Naive thymus-derived CD4-positive, alpha-beta T cell (primary cell): ENCODE measurements around the gene TENM4. TPM values are rescaled to one million over a fixed set of nuclear protein-coding genes. Genes with fewer than 3 reads are reported as not detected.
"Not testable (repeated sequence)": the region's sequence is repeated elsewhere in the genome, so short reads cannot be mapped to it uniquely, and the experiment has no call there.

Experiments used
- ATAC-seq: fragments of 150-1000 bp; cut with Tn5 transposase; 2 replicates; pipeline ENCODE4 v1.10.0; 2021; ENCODE audit warnings: mild to moderate bottlenecking, moderate library complexity
- CTCF ChIA-PET: fragments of 350-600 bp; sonication (Branson Sonifier 250); formaldehyde crosslinking; loops from one replicate; lab custom pipeline; 2021; ENCODE audit warnings: antibody characterized with exemption; lab: Charles Lee
- POLR2A ChIA-PET: fragments of 350-600 bp; sonication (Branson Sonifier 250); formaldehyde crosslinking; loops from one replicate; lab custom pipeline; 2021; ENCODE audit warnings: antibody characterized with exemption, inconsistent platforms; lab: Charles Lee
- DNase-seq, 9 donors: peaks; one replicate each; pipeline versions ENCODE4 v3.0.0 to v3.0.0-alpha.2; 2020 to 2022; ENCODE audit warnings: mixed read lengths in 1 of 9
- H3K27ac ChIP-seq: one replicate; pipeline ENCODE4 v1.7.0; 2013; ENCODE audit warnings: mild to moderate bottlenecking, low read depth, low read length, moderate library complexity
- H3K27me3 ChIP-seq, 2 donors: one replicate each; pipeline ENCODE4 v1.7.0; 2013; ENCODE audit warnings: low read length in 2 of 2, mild to moderate bottlenecking in 2 of 2, moderate library complexity in 2 of 2; ENCODE audit not compliant: control insufficient read depth in 2 of 2, insufficient read depth in 2 of 2
- H3K36me3 ChIP-seq, 3 experiments: 1 replicate in 2 of 3; 2 replicates in 1 of 3; pipeline ENCODE4 v1.7.0; 2013; ENCODE audit warnings: low read length in 3 of 3, mild to moderate bottlenecking in 3 of 3, moderate library complexity in 1 of 3; ENCODE audit not compliant: insufficient read depth in 3 of 3, control insufficient read depth in 2 of 3
- H3K4me1 ChIP-seq, 2 donors: one replicate each; pipeline ENCODE4 v1.7.0; 2013; ENCODE audit warnings: low read length in 2 of 2, mild to moderate bottlenecking in 2 of 2, moderate library complexity in 1 of 2; ENCODE audit not compliant: control insufficient read depth in 2 of 2, insufficient read depth in 2 of 2
- H3K4me3 ChIP-seq: 2 replicates; pipeline ENCODE4 v1.7.0; 2013; ENCODE audit warnings: mild to moderate bottlenecking, low read length
- H3K9me3 ChIP-seq, 3 experiments: 1 replicate in 2 of 3; 2 replicates in 1 of 3; pipeline ENCODE4 v1.7.0; 2013; ENCODE audit warnings: low read length in 3 of 3; ENCODE audit not compliant: control insufficient read depth in 2 of 3
- H3K27ac Mint-ChIP-seq, 9 donors: one replicate each; pipeline ENCODE4 v1.8.0; 2020 to 2022; ENCODE audit warnings: mixed read lengths in 9 of 9, mild to moderate bottlenecking in 8 of 9, moderate library complexity in 5 of 9, inconsistent platforms in 2 of 9
- H3K27me3 Mint-ChIP-seq, 5 donors: one replicate each; pipeline ENCODE4 v1.8.0; 2021 to 2022; ENCODE audit warnings: mixed read lengths in 5 of 5, mild to moderate bottlenecking in 1 of 5
- H3K36me3 Mint-ChIP-seq, 5 donors: one replicate each; pipeline ENCODE4 v1.8.0; 2020 to 2022; ENCODE audit warnings: mixed read lengths in 5 of 5, mild to moderate bottlenecking in 3 of 5, inconsistent platforms in 1 of 5
- H3K4me1 Mint-ChIP-seq, 7 donors: one replicate each; pipeline ENCODE4 v1.8.0; 2020 to 2022; ENCODE audit warnings: mixed read lengths in 7 of 7, mild to moderate bottlenecking in 3 of 7, inconsistent platforms in 1 of 7
- H3K4me3 Mint-ChIP-seq, 10 donors: one replicate each; pipeline ENCODE4 v1.8.0; 2020 to 2022; ENCODE audit warnings: mild to moderate bottlenecking in 10 of 10, mixed read lengths in 10 of 10, moderate library complexity in 6 of 10, inconsistent platforms in 2 of 10
- H3K9me3 Mint-ChIP-seq, 11 donors: one replicate each; pipeline ENCODE4 v1.8.0; 2020 to 2022; ENCODE audit warnings: mixed read lengths in 11 of 11, mild to moderate bottlenecking in 4 of 11, inconsistent platforms in 1 of 11, moderate library complexity in 1 of 11
- intact Hi-C, 2 donors: fragments of 100-400 bp; cut with micrococcal nuclease; formaldehyde crosslinking; loops; one replicate each; pipeline ENCODE4 v1.15.1; 2023
- polyA plus RNA-seq, 2 donors: library from polyadenylated mRNA; unstranded; fragments of 300-500 nt; fragmentation: Illumina TruSeq; gene quantifications; one replicate each; pipeline ENCODE4 v1.2.3, GENCODE V29; 2021
- total RNA-seq, 6 experiments: library from RNA in 5 of 6; stranded (reverse) in 5 of 6; gene quantifications; 1 replicate in 5 of 6; 2 replicates in 1 of 6; pipeline ENCODE4 v1.2.3 and lab custom pipeline; 2021 to 2026

TENM4 gene
- total and polyA plus RNA-seq, 7 experiments from 2014 or later, result 0.32 to 0.47 TPM; not detected in 5

DNA sequence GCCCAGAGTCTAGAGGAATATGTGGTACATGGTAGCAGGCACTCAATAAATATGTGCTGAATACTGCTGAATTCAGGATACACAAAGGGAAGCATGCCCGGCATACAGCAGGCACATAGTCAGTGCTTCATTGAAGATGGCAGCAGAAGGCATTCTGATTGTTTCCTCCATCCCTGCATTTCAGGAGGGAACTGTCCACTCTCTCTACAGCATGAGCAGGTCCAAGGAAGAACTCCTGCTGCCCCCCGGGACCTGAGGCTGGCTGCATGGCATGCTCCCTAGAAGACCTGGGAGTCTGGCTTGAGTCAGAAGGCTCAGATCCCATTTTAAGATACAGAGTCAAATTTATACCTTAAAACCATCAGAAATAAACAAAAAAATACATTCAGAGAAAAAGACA, 546.8 kb downstream of the TENM4 start:
- Mint-ChIP-seq H3K4me1 (peaks cover 0 to 1% (median 0%) of the 10 kb centered on the region in 7 donors), H3K9me3 (peaks cover 0 to 5% (median 0%) of the 10 kb centered on the region in 11 donors), H3K27ac (no peak overlapping the region), H3K27me3 (peaks cover 0 to 45% (median 4%) of the 10 kb centered on the region in 5 donors), H3K4me3 (no peak overlapping the region), H3K36me3 (no peaks in the 10 kb centered on the region)
- CTCF ChIA-PET, result no interaction called here
- ATAC-seq (no peak), DNase-seq (no peak)
- Histone ChIP-seq H3K9me3 (no peaks in the 10 kb centered on the region), H3K4me1 (no peaks in the 10 kb centered on the region), H3K27me3 (no peaks in the 10 kb centered on the region), H3K36me3 (no peaks in the 10 kb centered on the region), H3K4me3 (no peak overlapping the region), H3K27ac (no peak overlapping the region)
- POLR2A ChIA-PET, result no interaction called here
- intact Hi-C loops, result no loop called here

GRCh38 chr11:78889698-78890097, 551.1 kb downstream of the TENM4 start:
- Mint-ChIP-seq H3K27me3 (peaks cover 0 to 46% (median 8%) of the 10 kb centered on the region in 5 donors), H3K4me3 (no peak overlapping the region), H3K4me1 (peaks cover 0 to 1% (median 0%) of the 10 kb centered on the region in 7 donors), H3K27ac (no peak overlapping the region), H3K9me3 (peaks cover 0 to 6% (median 0%) of the 10 kb centered on the region in 11 donors), H3K36me3 (no peaks in the 10 kb centered on the region)
- Histone ChIP-seq H3K27ac (no peak overlapping the region), H3K27me3 (no peaks in the 10 kb centered on the region), H3K4me1 (no peaks in the 10 kb centered on the region), H3K9me3 (no peaks in the 10 kb centered on the region), H3K4me3 (no peak overlapping the region), H3K36me3 (no peaks in the 10 kb centered on the region)
- POLR2A ChIA-PET, result no interaction called here
- intact Hi-C loops, result no loop called here
- no peak for DNase-seq
- CTCF ChIA-PET, result no interaction called here
- no peak for ATAC-seq

DNA sequence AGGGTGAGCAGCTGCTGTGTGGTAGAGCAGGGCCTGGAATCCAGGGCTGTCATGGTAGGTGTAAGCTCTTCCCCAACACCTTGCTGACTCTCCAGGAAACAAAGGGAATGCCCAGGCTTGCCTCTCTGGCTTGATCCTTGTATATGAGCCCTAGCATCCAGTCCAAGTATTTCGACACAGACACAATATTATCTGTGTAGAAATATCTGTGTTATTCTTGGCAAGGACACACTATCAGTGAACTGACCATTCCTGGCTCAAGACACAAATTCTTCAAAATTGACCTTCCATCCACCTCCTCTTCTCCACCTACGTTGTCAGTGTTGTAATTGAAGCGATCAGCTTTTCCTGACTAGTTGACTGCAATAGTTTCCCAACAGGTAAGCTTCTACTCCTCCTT, 554.2 kb downstream of the TENM4 start:
- no peaks in the 10 kb centered on the region for H3K36me3 Mint-ChIP-seq
- no peak overlapping the region for H3K27ac Mint-ChIP-seq
- peaks cover 0 to 27% (median 4%) of the 10 kb centered on the region in 5 donors for H3K27me3 Mint-ChIP-seq
- no peak overlapping the region for H3K4me3 ChIP-seq
- peaks cover 0 to 1% (median 0%) of the 10 kb centered on the region in 7 donors for H3K4me1 Mint-ChIP-seq
- ChIA-PET POLR2A (no interaction called here), CTCF (no interaction called here)
- H3K36me3 ChIP-seq, result no peaks in the 10 kb centered on the region
- no peak for DNase-seq
- intact Hi-C loops, result no loop called here
- H3K4me3 Mint-ChIP-seq, result no peak overlapping the region
- H3K9me3 Mint-ChIP-seq, result peaks cover 0 to 7% (median 0%) of the 10 kb centered on the region in 11 donors
- no peaks in the 10 kb centered on the region for H3K4me1 ChIP-seq
- ATAC-seq, result no peak
- H3K9me3 ChIP-seq, result no peaks in the 10 kb centered on the region
- no peaks in the 10 kb centered on the region for H3K27me3 ChIP-seq
- no peak overlapping the region for H3K27ac ChIP-seq

DNA sequence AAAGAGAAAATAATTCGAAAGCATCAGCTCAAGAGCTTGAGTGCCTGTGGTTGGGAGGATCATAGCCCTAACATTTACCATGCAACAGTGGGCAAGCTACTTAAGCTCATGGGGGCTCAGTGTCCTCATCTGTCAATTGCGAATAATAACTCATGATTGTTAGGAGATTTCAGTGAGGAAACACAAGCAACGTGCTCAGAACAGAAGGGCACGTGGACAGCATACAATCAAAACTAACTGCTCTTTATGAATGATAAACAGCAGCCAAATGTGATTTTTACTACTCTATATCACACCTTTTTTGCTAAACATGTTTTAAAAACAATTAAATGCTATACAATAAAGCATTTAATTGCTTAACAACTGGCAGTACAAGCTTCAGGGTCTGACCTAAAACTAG, 556.1 kb downstream of the TENM4 start:
- Histone ChIP-seq H3K4me3 (no peak overlapping the region), H3K36me3 (no peaks in the 10 kb centered on the region), H3K27me3 (no peaks in the 10 kb centered on the region), H3K27ac (no peak overlapping the region), H3K4me1 (no peaks in the 10 kb centered on the region), H3K9me3 (no peaks in the 10 kb centered on the region)
- no peak for DNase-seq
- POLR2A ChIA-PET, result no interaction called here
- peaks cover 0 to 20% (median 3%) of the 10 kb centered on the region in 11 donors for H3K9me3 Mint-ChIP-seq
- intact Hi-C loops, result no loop called here
- no peaks in the 10 kb centered on the region for H3K4me1 Mint-ChIP-seq
- peaks cover 0 to 4% (median 0%) of the 10 kb centered on the region in 5 donors for H3K36me3 Mint-ChIP-seq
- no peak for ATAC-seq
- no peak overlapping the region for H3K4me3 Mint-ChIP-seq
- CTCF ChIA-PET, result no interaction called here
- H3K27ac Mint-ChIP-seq, result no peak overlapping the region
- peaks cover 0 to 15% (median 4%) of the 10 kb centered on the region in 5 donors for H3K27me3 Mint-ChIP-seq

GRCh38 chr11:78883506-78883905, 557.3 kb downstream of the TENM4 start:
- Mint-ChIP-seq H3K4me1 (no peaks in the 10 kb centered on the region), H3K27me3 (peaks cover 0 to 7% (median 4%) of the 10 kb centered on the region in 5 donors), H3K36me3 (peaks cover 0 to 4% (median 0%) of the 10 kb centered on the region in 5 donors), H3K4me3 (no peak overlapping the region), H3K27ac (no peak overlapping the region), H3K9me3 (peaks cover 0 to 25% (median 5%) of the 10 kb centered on the region in 11 donors)
- Histone ChIP-seq H3K4me3 (no peak overlapping the region), H3K27ac (no peak overlapping the region), H3K9me3 (peaks cover 0 to 2% (median 0%) of the 10 kb centered on the region in 3 experiments), H3K27me3 (no peaks in the 10 kb centered on the region), H3K36me3 (no peaks in the 10 kb centered on the region), H3K4me1 (no peaks in the 10 kb centered on the region)
- DNase-seq, result no peak
- ChIA-PET POLR2A (no interaction called here), CTCF (no interaction called here)
- no peak for ATAC-seq
- intact Hi-C loops, result no loop called here

- CTCF ChIA-PET, H3K4me3 ChIP-seq, H3K27ac ChIP-seq, H3K27ac Mint-ChIP-seq, ATAC-seq, H3K9me3 ChIP-seq, DNase-seq, H3K4me1 Mint-ChIP-seq, H3K27me3 ChIP-seq, H3K36me3 ChIP-seq, H3K4me1 ChIP-seq, intact Hi-C loops, H3K36me3 Mint-ChIP-seq, POLR2A ChIA-PET, H3K4me3 Mint-ChIP-seq: not testable (repeated sequence)
- Mint-ChIP-seq H3K27me3 (peaks cover 0 to 21% (median 5%) of the 10 kb centered on the region in 5 donors), H3K9me3 (peaks cover 0 to 36% (median 13%) of the 10 kb centered on the region in 11 donors)
Observed at GRCh38 chr11:78879094-78879980, 561.5 kb downstream of the TENM4 start.
